Thoracic aorta (tissue), 2 donors: ENCODE measurements around the gene ZMYM5. TPM values are rescaled to one million over a fixed set of nuclear protein-coding genes. Genes with fewer than 3 reads are reported as not detected.
"Not testable (repeated sequence)": the region's sequence is repeated elsewhere in the genome, so short reads cannot be mapped to it uniquely, and the experiment has no call there.

ENCODE experiments used
- ATAC-seq: fragments of 150-250 bp; one replicate; pipeline ENCODE4 v1.8.0; 2017; ENCODE audit warnings: low read depth; ENCODE audit not compliant: insufficient number of reproducible peaks, low FRiP score
- DNase-seq: peaks from one replicate; pipeline ENCODE4 v3.0.0-alpha.2; 2020; ENCODE audit warnings: low spot score
- H3K27ac ChIP-seq, 2 donors: fragments of 200-600 bp; sonication (generic); 1 replicate in 1 of 2; 2 replicates in 1 of 2; pipeline ENCODE4 v1.5.1; 2016; ENCODE audit warnings: mild to moderate bottlenecking in 2 of 2, moderate library complexity in 2 of 2
- H3K27me3 ChIP-seq: fragments of 200-600 bp; sonication (generic); replicated peaks from 2 replicates; pipeline ENCODE4 v1.6.0; 2016; ENCODE audit warnings: mild to moderate bottlenecking; ENCODE audit not compliant: insufficient read depth
- H3K36me3 ChIP-seq: fragments of 200-600 bp; sonication (generic); one replicate; pipeline ENCODE4 v1.5.1; 2016
- H3K4me1 ChIP-seq, 2 donors: fragments of 200-600 bp; sonication (generic); 1 replicate in 1 of 2; 2 replicates in 1 of 2; pipeline versions ENCODE4 v1.5.1 to v1.6.0; 2016; ENCODE audit warnings: low read depth in 2 of 2, mild to moderate bottlenecking in 1 of 2; ENCODE audit not compliant: control insufficient read depth in 1 of 2
- H3K4me3 ChIP-seq: fragments of 200-600 bp; sonication (generic); 2 replicates; pipeline ENCODE4 v1.5.1; 2016; ENCODE audit warnings: mild to moderate bottlenecking
- H3K9me3 ChIP-seq: fragments of 200-600 bp; sonication (generic); 2 replicates; pipeline ENCODE4 v1.5.1; 2016
- CTCF ChIP-seq: fragments of 200-600 bp; sonication (generic); IDR thresholded peaks from one replicate; pipeline ENCODE4 v1.5.1; 2019; ENCODE audit warnings: antibody characterized with exemption
- total RNA-seq, 2 donors: library from RNA; depleted of rRNA; stranded (reverse); fragments of >200 nt; gene quantifications; one replicate each; pipeline versions ENCODE4 v1.1.0 to v1.2.3, GENCODE V29; 2016

ZMYM5 gene
- total RNA-seq, 2 donors from 2014 or later: 15.2 to 19.2 TPM

GRCh38 chr13:19782049-19782726, 81.3 kb downstream of the ZMYM5 start:
- ATAC-seq: peak; percentile 33
- Histone ChIP-seq H3K36me3 (no peaks in the 10 kb centered on the region), H3K27ac (peak overlapping the region; percentile 96 to 97), H3K4me1 (peaks cover 6 to 8% of the 10 kb centered on the region in 2 donors), H3K9me3 (no peaks in the 10 kb centered on the region), H3K27me3 (no peaks in the 10 kb centered on the region), H3K4me3 (peak overlapping the region; percentile 100)
- TF ChIP-seq CTCF: no peak
- DNase-seq: peak; percentile 9

GRCh38 chr13:19781526-19781925, 81.9 kb downstream of the ZMYM5 start:
- DNase-seq: no peak
- ATAC-seq: no peak
- TF ChIP-seq CTCF: no peak
- H3K27me3 ChIP-seq: no peaks in the 10 kb centered on the region
- H3K4me3 ChIP-seq: peak overlapping the region; percentile 100
- no peaks in the 10 kb centered on the region for H3K9me3 ChIP-seq
- H3K4me1 ChIP-seq: peaks cover 6 to 8% of the 10 kb centered on the region in 2 donors
- H3K36me3 ChIP-seq: no peaks in the 10 kb centered on the region
- H3K27ac ChIP-seq: peak overlapping the region; percentile 96 to 97

- not testable (repeated sequence) for H3K27me3 ChIP-seq, ATAC-seq, DNase-seq, H3K4me1 ChIP-seq, H3K36me3 ChIP-seq, H3K27ac ChIP-seq, H3K9me3 ChIP-seq
- peak overlapping the region; percentile 100 for H3K4me3 ChIP-seq
Measured at GRCh38 chr13:19780753-19781418, 82.6 kb downstream of the ZMYM5 start.

Other genes with a start within 250 kb of the ZMYM5 start
- gene MPHOSPH8, start 230.0 kb downstream of the ZMYM5 start, total RNA-seq: 10 to 100 TPM; 24.8 to 56.3 TPM
- 10 to 100 TPM; 60.1 to 80.7 TPM for gene PSPC1, start 80.7 kb downstream of the ZMYM5 start, total RNA-seq
- gene ZMYM2, start 95.1 kb upstream of the ZMYM5 start, total RNA-seq: 100 to 1,000 TPM in 1 of 2 donors, 10 to 100 TPM in 1; 94.2 to 102 TPM